ENCODE results near the gene ACSL5.
"Not testable (repeated sequence)": the region's sequence is repeated elsewhere in the genome, so short reads cannot be mapped to it uniquely, and the experiment has no call there.

The ACSL5 gene

GRCh38 chr10:112375721-112376395, 1.9 kb downstream of the ACSL5 start:
- DNase-seq (ENCODE audit: low read depth, low spot score) = no peak

GRCh38 chr10:112376396-112376790, 2.5 kb downstream of the ACSL5 start:
- DNase-seq (ENCODE audit: low read depth, low spot score) = no peak

GRCh38 chr10:112377116-112377515, 3.2 kb downstream of the ACSL5 start:
- not testable (repeated sequence) for DNase-seq (ENCODE audit: low read depth, low spot score)

- DNase-seq (ENCODE audit: low read depth, low spot score) = no peak
Measured at GRCh38 chr10:112379635-112380296, 5.8 kb downstream of the ACSL5 start.

GRCh38 chr10:112382515-112383235, 8.8 kb downstream of the ACSL5 start:
- no peak for DNase-seq (ENCODE audit: low read depth, low spot score)

GRCh38 chr10:112383325-112383724, 9.4 kb downstream of the ACSL5 start:
- DNase-seq (ENCODE audit: low read depth, low spot score) = peak; percentile 35

GRCh38 chr10:112384141-112384540, 10.2 kb downstream of the ACSL5 start:
- DNase-seq (ENCODE audit: low read depth, low spot score) = no peak

- DNase-seq (ENCODE audit: low read depth, low spot score) = no peak
Measured at GRCh38 chr10:112385201-112385600, 11.3 kb downstream of the ACSL5 start.

GRCh38 chr10:112388056-112388455, 14.1 kb downstream of the ACSL5 start:
- not testable (repeated sequence) for DNase-seq (ENCODE audit: low read depth, low spot score)

- no peak for DNase-seq (ENCODE audit: low read depth, low spot score)
Measured at GRCh38 chr10:112388548-112388947, 14.6 kb downstream of the ACSL5 start.

- peak; percentile 27 for DNase-seq (ENCODE audit: low read depth, low spot score)
Measured at GRCh38 chr10:112389271-112389822, 15.4 kb downstream of the ACSL5 start.

GRCh38 chr10:112390125-112390703, 16.3 kb downstream of the ACSL5 start:
- DNase-seq (ENCODE audit: low read depth, low spot score) = no peak

GRCh38 chr10:112393341-112393740, 19.4 kb downstream of the ACSL5 start:
- no peak for DNase-seq (ENCODE audit: low read depth, low spot score)

GRCh38 chr10:112393827-112394226, 19.9 kb downstream of the ACSL5 start:
- DNase-seq (ENCODE audit: low read depth, low spot score) = no peak

GRCh38 chr10:112394475-112394875, 20.6 kb downstream of the ACSL5 start:
- no peak for DNase-seq (ENCODE audit: low read depth, low spot score)

GRCh38 chr10:112395809-112396530, 22.1 kb downstream of the ACSL5 start:
- no peak for DNase-seq (ENCODE audit: low read depth, low spot score)

GRCh38 chr10:112397592-112397991, 23.7 kb downstream of the ACSL5 start:
- no peak for DNase-seq (ENCODE audit: low read depth, low spot score)

- DNase-seq (ENCODE audit: low read depth, low spot score) = no peak
Measured at GRCh38 chr10:112402917-112403316, 29.0 kb downstream of the ACSL5 start.

GRCh38 chr10:112404617-112405016, 30.7 kb downstream of the ACSL5 start:
- no peak for DNase-seq (ENCODE audit: low read depth, low spot score)

GRCh38 chr10:112406806-112407205, 32.9 kb downstream of the ACSL5 start:
- not testable (repeated sequence) for DNase-seq (ENCODE audit: low read depth, low spot score)

GRCh38 chr10:112407696-112408095, 33.8 kb downstream of the ACSL5 start:
- DNase-seq (ENCODE audit: low read depth, low spot score) = no peak

Measured in ELF-1 (cell line).